ENCODE measurements around the gene CASTOR1.
A peak's percentile ranks its signal among the peaks of the same experiment; 100 is the strongest.

The CASTOR1 gene

GRCh38 chr22:30318799-30319419 lies 29.6 kb upstream of the CASTOR1 start:
- no peak for DNase-seq

- DNase-seq = no peak
Observed at GRCh38 chr22:30317778-30318177, 28.5 kb upstream of the CASTOR1 start.

- no peak for DNase-seq
Observed at GRCh38 chr22:30315962-30316576, 26.8 kb upstream of the CASTOR1 start.

GRCh38 chr22:30314915-30315314 lies 25.6 kb upstream of the CASTOR1 start:
- peak; percentile 73 for DNase-seq

- DNase-seq = no peak
Observed at GRCh38 chr22:30313527-30314363, 24.4 kb upstream of the CASTOR1 start.

- DNase-seq = no peak
Observed at GRCh38 chr22:30312053-30312452, 22.7 kb upstream of the CASTOR1 start.

GRCh38 chr22:30310881-30311771 lies 21.8 kb upstream of the CASTOR1 start:
- no peak for DNase-seq

- no peak for DNase-seq
Observed at GRCh38 chr22:30309951-30310741, 20.8 kb upstream of the CASTOR1 start.

- peak; percentile 36 for DNase-seq
Observed at GRCh38 chr22:30308518-30309230, 19.4 kb upstream of the CASTOR1 start.

GRCh38 chr22:30308093-30308492 lies 18.8 kb upstream of the CASTOR1 start:
- DNase-seq = no peak

- no peak for DNase-seq
Observed at GRCh38 chr22:30307041-30307574, 17.8 kb upstream of the CASTOR1 start.

- DNase-seq = no peak
Observed at GRCh38 chr22:30306627-30307011, 17.3 kb upstream of the CASTOR1 start.

- peak; percentile 81 for DNase-seq
Observed at GRCh38 chr22:30305906-30306626, 16.8 kb upstream of the CASTOR1 start.

GRCh38 chr22:30305519-30305905 lies 16.2 kb upstream of the CASTOR1 start:
- DNase-seq = peak; percentile 87

GRCh38 chr22:30304495-30305244 lies 15.4 kb upstream of the CASTOR1 start:
- DNase-seq = no peak

- no peak for DNase-seq
Observed at GRCh38 chr22:30302810-30303138, 13.5 kb upstream of the CASTOR1 start.

GRCh38 chr22:30301995-30302809 lies 12.9 kb upstream of the CASTOR1 start:
- peak; percentile 21 for DNase-seq

GRCh38 chr22:30299322-30299721 lies 10.0 kb upstream of the CASTOR1 start:
- no peak for DNase-seq
